Fibroblast of peridontal ligament (primary cell): ENCODE data around the gene PRIM2.
"Not testable (repeated sequence)": the region's sequence is repeated elsewhere in the genome, so short reads cannot be mapped to it uniquely, and the experiment has no call there.

Experiments used
- DNase-seq: peaks from one replicate; pipeline ENCODE4 v3.0.0-alpha.2; 2010; ENCODE audit errors: extremely low read depth

Gene PRIM2

GRCh38 chr6:57610612-57611011, 293.2 kb downstream of the PRIM2 start:
- DNase-seq: not testable (repeated sequence)

GRCh38 chr6:57618959-57619358, 301.5 kb downstream of the PRIM2 start:
- not testable (repeated sequence) for DNase-seq

- DNase-seq: not testable (repeated sequence)
Measured at GRCh38 chr6:57631773-57632172, 314.3 kb downstream of the PRIM2 start.

GRCh38 chr6:57658526-57658925, 341.1 kb downstream of the PRIM2 start:
- DNase-seq: peak; percentile 20

GRCh38 chr6:57659794-57660193, 342.4 kb downstream of the PRIM2 start:
- not testable (repeated sequence) for DNase-seq

GRCh38 chr6:57660940-57661339, 343.5 kb downstream of the PRIM2 start:
- DNase-seq: not testable (repeated sequence)

- not testable (repeated sequence) for DNase-seq
Measured at GRCh38 chr6:57668108-57668507, 350.7 kb downstream of the PRIM2 start.

- not testable (repeated sequence) for DNase-seq
Measured at GRCh38 chr6:57671237-57671636, 353.8 kb downstream of the PRIM2 start.

- peak; percentile 86 for DNase-seq
Measured at GRCh38 chr6:57671937-57672627, 354.7 kb downstream of the PRIM2 start.

- peak; percentile 34 for DNase-seq
Measured at GRCh38 chr6:57673281-57673680, 355.9 kb downstream of the PRIM2 start.

- DNase-seq: not testable (repeated sequence)
Measured at GRCh38 chr6:57675386-57675785, 358.0 kb downstream of the PRIM2 start.

- not testable (repeated sequence) for DNase-seq
Measured at GRCh38 chr6:57696382-57696781, 379.0 kb downstream of the PRIM2 start.
